ENCODE data around the gene TSPAN9. TPM values are rescaled to one million over a fixed set of nuclear protein-coding genes. Genes with fewer than 3 reads are reported as not detected.

TSPAN9 gene
- total and polyA plus RNA-seq, 9 of the 15 experiments (the other 6 are each of a cell fraction or from before 2014, with no cell fraction given) = 0.23 to 2.1 (median 0.60) TPM; not detected in 2

- WGBS (ENCODE audit: insufficient coverage, low coverage, missing lambda C conversion rate) = 0% methylated on average over 5 of the region's 5 CpGs
- no peak overlapping the region for H2AFZ ChIP-seq (ENCODE audit: low read depth, low read length)
- no peaks in the 10 kb centered on the region for H4K20me1 ChIP-seq (replicated peaks; ENCODE audit: control insufficient read depth, insufficient read depth, low read length)
- TF ChIP-seq, protein P1, sequence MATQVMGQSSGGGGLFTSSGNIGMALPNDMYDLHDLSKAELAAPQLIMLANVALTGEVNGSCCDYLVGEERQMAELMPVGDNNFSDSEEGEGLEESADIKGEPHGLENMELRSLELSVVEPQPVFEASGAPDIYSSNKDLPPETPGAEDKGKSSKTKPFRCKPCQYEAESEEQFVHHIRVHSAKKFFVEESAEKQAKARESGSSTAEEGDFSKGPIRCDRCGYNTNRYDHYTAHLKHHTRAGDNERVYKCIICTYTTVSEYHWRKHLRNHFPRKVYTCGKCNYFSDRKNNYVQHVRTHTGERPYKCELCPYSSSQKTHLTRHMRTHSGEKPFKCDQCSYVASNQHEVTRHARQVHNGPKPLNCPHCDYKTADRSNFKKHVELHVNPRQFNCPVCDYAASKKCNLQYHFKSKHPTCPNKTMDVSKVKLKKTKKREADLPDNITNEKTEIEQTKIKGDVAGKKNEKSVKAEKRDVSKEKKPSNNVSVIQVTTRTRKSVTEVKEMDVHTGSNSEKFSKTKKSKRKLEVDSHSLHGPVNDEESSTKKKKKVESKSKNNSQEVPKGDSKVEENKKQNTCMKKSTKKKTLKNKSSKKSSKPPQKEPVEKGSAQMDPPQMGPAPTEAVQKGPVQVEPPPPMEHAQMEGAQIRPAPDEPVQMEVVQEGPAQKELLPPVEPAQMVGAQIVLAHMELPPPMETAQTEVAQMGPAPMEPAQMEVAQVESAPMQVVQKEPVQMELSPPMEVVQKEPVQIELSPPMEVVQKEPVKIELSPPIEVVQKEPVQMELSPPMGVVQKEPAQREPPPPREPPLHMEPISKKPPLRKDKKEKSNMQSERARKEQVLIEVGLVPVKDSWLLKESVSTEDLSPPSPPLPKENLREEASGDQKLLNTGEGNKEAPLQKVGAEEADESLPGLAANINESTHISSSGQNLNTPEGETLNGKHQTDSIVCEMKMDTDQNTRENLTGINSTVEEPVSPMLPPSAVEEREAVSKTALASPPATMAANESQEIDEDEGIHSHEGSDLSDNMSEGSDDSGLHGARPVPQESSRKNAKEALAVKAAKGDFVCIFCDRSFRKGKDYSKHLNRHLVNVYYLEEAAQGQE (IDR thresholded peaks at IDR 0.05; ENCODE audit: borderline replicate concordance) = no peak
- TF ChIP-seq, protein P1 (CRISPR knock-in tag; IDR thresholded peaks at IDR 0.05; ENCODE audit: low read depth) = no peak
- TF ChIP-seq, protein P2, sequence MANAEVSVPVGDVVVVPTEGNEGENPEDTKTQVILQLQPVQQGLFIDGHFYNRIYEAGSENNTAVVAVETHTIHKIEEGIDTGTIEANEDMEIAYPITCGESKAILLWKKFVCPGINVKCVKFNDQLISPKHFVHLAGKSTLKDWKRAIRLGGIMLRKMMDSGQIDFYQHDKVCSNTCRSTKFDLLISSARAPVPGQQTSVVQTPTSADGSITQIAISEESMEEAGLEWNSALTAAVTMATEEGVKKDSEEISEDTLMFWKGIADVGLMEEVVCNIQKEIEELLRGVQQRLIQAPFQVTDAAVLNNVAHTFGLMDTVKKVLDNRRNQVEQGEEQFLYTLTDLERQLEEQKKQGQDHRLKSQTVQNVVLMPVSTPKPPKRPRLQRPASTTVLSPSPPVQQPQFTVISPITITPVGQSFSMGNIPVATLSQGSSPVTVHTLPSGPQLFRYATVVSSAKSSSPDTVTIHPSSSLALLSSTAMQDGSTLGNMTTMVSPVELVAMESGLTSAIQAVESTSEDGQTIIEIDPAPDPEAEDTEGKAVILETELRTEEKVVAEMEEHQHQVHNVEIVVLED (CRISPR knock-in tag; IDR thresholded peaks at IDR 0.05) = no peak
- BruUV-seq (replicated peaks) = no TSS peak
- peaks cover 2% of the 10 kb centered on the region for H3K9me1 ChIP-seq (ENCODE audit: control insufficient read depth, insufficient read depth, low read length)
- in situ Hi-C loops (cut with MboI) (no loop called here), intact Hi-C loops (cut with micrococcal nuclease) (no loop called here)
- H3K79me2 ChIP-seq (ENCODE audit: control insufficient read depth, insufficient read depth, low read length) = no peaks in the 10 kb centered on the region
- no peaks in the 10 kb centered on the region for H3K4me1 ChIP-seq (replicated peaks in 1 of 2; ENCODE audit: control insufficient read depth in 2 of 2, insufficient read depth in 2 of 2, low read length in 2 of 2)
- peaks cover 5 to 31% of the 10 kb centered on the region in 2 experiments; a peak in 3 of 5 replicates for H3K27me3 ChIP-seq (ENCODE audit: control insufficient read depth in 2 of 2, insufficient read depth in 2 of 2, low read length in 2 of 2)
- H3K9ac ChIP-seq (ENCODE audit: insufficient read depth in 1 of 2, low read depth in 2 of 2, low read length in 2 of 2) = no peak overlapping the region
- no peaks in the 10 kb centered on the region for H3K36me3 ChIP-seq (ENCODE audit: control insufficient read depth, insufficient read depth, low read length)
- FAIRE-seq (no peak), ATAC-seq (no peak), DNase-seq (ENCODE audit: extremely low read depth in 1 of 4, low spot score in 3 of 4) (no peak)
- no peak overlapping the region for H3K27ac ChIP-seq (ENCODE audit: extremely low read depth, low read depth, low read length)
- no peaks in the 10 kb centered on the region for H3K9me3 ChIP-seq (replicated peaks; ENCODE audit: control insufficient read depth, insufficient read depth, low read depth, low read length)
- no peak overlapping the region for H3K4me2 ChIP-seq (ENCODE audit: insufficient read depth, low read length)
- no peak overlapping the region for H3K4me3 ChIP-seq
- ChIA-PET POLR2A (interaction anchor here (0.5 to 1.0 kb wide), 2 partner anchors 33 to 277 kb away, joined by 3 read pairs; no protein-coding TSS in a partner anchor), CTCF (ENCODE audit: low intra/inter-chr PET ratio) (no interaction called here)
Measured at GRCh38 chr12:3061059-3061458, 16.1 kb upstream of the TSPAN9 start.

Data from K562 (cell line).